Prostate gland (tissue), 2 donors: ENCODE measurements around the gene PROK2. TPM values are rescaled to one million over a fixed set of nuclear protein-coding genes. Genes with fewer than 3 reads are reported as not detected.

Experiments used
- DNase-seq: peaks from one replicate; pipeline ENCODE4 v3.0.0-alpha.2; 2019; ENCODE audit warnings: low spot score
- H3K27ac ChIP-seq, 2 donors: fragments of 200-600 bp; sonication (generic); 2 replicates each; pipeline ENCODE4 v1.5.1; 2017 to 2019
- H3K27me3 ChIP-seq: fragments of 200-600 bp; sonication (generic); replicated peaks from 2 replicates; pipeline ENCODE4 v1.5.1; 2019; ENCODE audit not compliant: insufficient read depth
- H3K36me3 ChIP-seq, 2 donors: fragments of 200-600 bp; sonication (generic); 1 replicate in 1 of 2; 2 replicates in 1 of 2; pipeline versions ENCODE4 v1.5.1 to v1.8.1; 2017 to 2019
- H3K4me1 ChIP-seq: fragments of 200-600 bp; sonication (generic); replicated peaks from 2 replicates; pipeline ENCODE4 v1.5.1; 2019
- H3K4me3 ChIP-seq, 2 donors: fragments of 200-600 bp; sonication (generic); 2 replicates each; pipeline ENCODE4 v1.5.1; 2017 to 2019
- H3K9me3 ChIP-seq: fragments of 200-600 bp; sonication (generic); 2 replicates; pipeline ENCODE4 v1.5.1; 2017
- CTCF ChIP-seq, 4 experiments: fragments of 200-600 bp in 2 of 4; fragments of 450-650 bp in 2 of 4; sonication (generic) in 2 of 4; IDR thresholded peaks; 1 replicate in 3 of 4; 2 replicates in 1 of 4; pipeline ENCODE4 v1.5.1; 2016 to 2019; ENCODE audit warnings: antibody characterized with exemption in 4 of 4, mild to moderate bottlenecking in 2 of 4, moderate library complexity in 2 of 4
- POLR2A ChIP-seq: fragments of 450-650 bp; IDR thresholded peaks from one replicate; pipeline ENCODE4 v1.6.1; 2016; ENCODE audit warnings: antibody characterized with exemption, mild to moderate bottlenecking
- POLR2AphosphoS5 ChIP-seq: sonication (generic); formaldehyde crosslinking; IDR thresholded peaks from one replicate; pipeline ENCODE4 v1.6.1; 2017; ENCODE audit warnings: antibody characterized with exemption
- WGBS: methylation state at CpG from one replicate; pipeline ENCODE4 v1.1.5; 2018; 5-methylcytosine and 5-hydroxymethylcytosine counted together
- intact Hi-C: fragments of 100-400 bp; cut with DNase I; formaldehyde crosslinking; loops from one replicate; pipeline ENCODE4 v1.14.2; 2022
- total RNA-seq, 2 donors: library from RNA; depleted of rRNA; stranded (reverse); fragments of >200 nt; gene quantifications; one replicate each; pipeline ENCODE4 v1.1.0, GENCODE V29; 2016

Gene PROK2
- total RNA-seq, 2 donors from 2014 or later = 2.3 TPM; not detected in 1

- intact Hi-C loops = no loop called here
- Histone ChIP-seq H3K27me3 (no peaks in the 10 kb centered on the region), H3K36me3 (no peaks in the 10 kb centered on the region), H3K9me3 (no peaks in the 10 kb centered on the region), H3K27ac (no peak overlapping the region), H3K4me1 (no peaks in the 10 kb centered on the region), H3K4me3 (no peak overlapping the region)
- no peak for TF ChIP-seq POLR2AphosphoS5
- DNase-seq = no peak
- 88% methylated on average over 3 of the region's 3 CpGs for WGBS
These were observed 25.1 kb upstream of the PROK2 start for GRCh38 chr3:71810056-71810455.

- intact Hi-C loops = no loop called here
- no peak overlapping the region for H3K27ac ChIP-seq
- 93% methylated on average over 6 of the region's 6 CpGs for WGBS
These were observed 24.5 kb upstream of the PROK2 start for GRCh38 chr3:71809321-71810026.

GRCh38 chr3:71806736-71807135 is 21.8 kb upstream of the PROK2 start:
- Histone ChIP-seq H3K27ac (no peak overlapping the region), H3K9me3 (no peaks in the 10 kb centered on the region), H3K36me3 (no peaks in the 10 kb centered on the region), H3K27me3 (no peaks in the 10 kb centered on the region), H3K4me1 (no peaks in the 10 kb centered on the region), H3K4me3 (no peak overlapping the region)
- DNase-seq = no peak
- intact Hi-C loops = no loop called here
- WGBS = 95% methylated on average over 3 of the region's 3 CpGs
- no peak for TF ChIP-seq CTCF (IDR thresholded peaks at IDR 0.05)
- no peak for TF ChIP-seq POLR2A
- no peak for TF ChIP-seq POLR2AphosphoS5

More at GRCh38 chr3:71809321-71810026, 24.5 kb upstream of the PROK2 start:
- Histone ChIP-seq H3K4me1 (no peaks in the 10 kb centered on the region), H3K27me3 (no peaks in the 10 kb centered on the region), H3K4me3 (no peak overlapping the region), H3K9me3 (no peaks in the 10 kb centered on the region), H3K36me3 (no peaks in the 10 kb centered on the region)
- TF ChIP-seq POLR2AphosphoS5 (no peak), CTCF (IDR thresholded peaks at IDR 0.05) (no peak), POLR2A (no peak)
- DNase-seq = no peak

- Histone ChIP-seq H3K27ac (no peak overlapping the region), H3K36me3 (no peaks in the 10 kb centered on the region), H3K4me3 (no peak overlapping the region), H3K4me1 (no peaks in the 10 kb centered on the region), H3K9me3 (no peaks in the 10 kb centered on the region), H3K27me3 (no peaks in the 10 kb centered on the region)
- TF ChIP-seq POLR2A (no peak), POLR2AphosphoS5 (no peak), CTCF (IDR thresholded peaks at IDR 0.05) (no peak)
- no peak for DNase-seq
- intact Hi-C loops = no loop called here
- WGBS = 88% methylated on average over 2 of the region's 2 CpGs
These were observed 20.7 kb upstream of the PROK2 start for GRCh38 chr3:71805691-71806090.

- Histone ChIP-seq H3K27ac (no peak overlapping the region), H3K4me1 (no peaks in the 10 kb centered on the region), H3K4me3 (no peak overlapping the region), H3K27me3 (no peaks in the 10 kb centered on the region), H3K36me3 (no peaks in the 10 kb centered on the region), H3K9me3 (no peaks in the 10 kb centered on the region)
- no peak for DNase-seq
- intact Hi-C loops = no loop called here
- 94% methylated on average over 3 of the region's 3 CpGs for WGBS
- TF ChIP-seq POLR2A (no peak), CTCF (IDR thresholded peaks at IDR 0.05) (no peak), POLR2AphosphoS5 (no peak)
These were observed 20.3 kb upstream of the PROK2 start for GRCh38 chr3:71805199-71805598.
